Measurements from ENCODE around the gene ECE1. TPM values are rescaled to one million over a fixed set of nuclear protein-coding genes. Genes with fewer than 3 reads are reported as not detected.

Gene ECE1
- total and polyA plus RNA-seq, 2 of the 13 experiments (the other 11 are each of a cell fraction or from before 2014, with no cell fraction given) = 13.5 to 21.2 TPM

DNA sequence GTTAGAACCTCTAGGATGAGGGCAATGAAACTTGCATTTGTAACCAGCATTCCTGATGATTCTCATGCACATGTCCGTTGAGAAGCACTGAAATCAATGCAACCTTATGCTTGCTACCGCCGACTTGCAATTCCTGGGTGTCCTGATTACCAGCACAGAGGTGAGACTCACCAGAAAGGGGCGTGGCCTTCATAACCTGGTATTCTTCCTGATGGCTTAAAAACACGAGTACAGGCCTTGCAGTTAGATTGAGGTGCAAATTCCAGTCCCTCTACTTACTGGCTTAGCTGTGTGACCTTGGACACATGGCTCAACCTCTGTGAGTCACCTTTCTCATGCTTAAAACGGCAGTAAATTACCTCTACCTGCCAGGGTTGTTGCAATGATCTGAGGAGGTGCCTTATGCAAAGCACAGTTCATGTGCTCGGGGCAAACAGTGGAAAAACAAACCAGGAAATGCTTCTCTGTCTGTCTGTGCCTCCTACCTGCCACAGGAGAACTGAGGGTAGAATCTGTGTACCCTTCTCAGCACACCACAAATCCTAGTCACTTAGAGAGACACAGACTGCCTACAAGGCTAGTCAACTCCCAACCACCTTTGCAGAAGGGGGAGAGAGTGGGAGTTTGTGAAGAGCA is 39.1 kb upstream of the ECE1 start (continued):
- TF ChIP-seq RNF2 (conservative IDR thresholded peaks at IDR 0.05; ENCODE audit: low read depth) (no peak), NONO (IDR thresholded peaks at IDR 0.05) (no peak), NONO (CRISPR knock-in tag; conservative IDR thresholded peaks at IDR 0.05) (no peak; the same call in 1 of the 2 replicates), CREM (IDR thresholded peaks at IDR 0.05) (peak; percentile 70; the same call in 1 of the 2 replicates), CREM (CRISPR knock-in tag; IDR thresholded peaks at IDR 0.05) (no peak), ZNF460 (CRISPR knock-in tag; IDR thresholded peaks at IDR 0.05; ENCODE audit: borderline replicate concordance) (no peak), MTA3 (CRISPR knock-in tag; IDR thresholded peaks at IDR 0.05) (no peak), KAT2B (IDR thresholded peaks at IDR 0.05; ENCODE audit: borderline replicate concordance, low read depth, low read length) (no peak), HNF4G (IDR thresholded peaks at IDR 0.05; ENCODE audit: borderline replicate concordance, low read depth, low read length) (peak; percentile 80), HNF4G (CRISPR knock-in tag; IDR thresholded peaks at IDR 0.05; ENCODE audit: borderline replicate concordance, low read depth) (peak; percentile 79; the same call in 1 of the 2 replicates), ZKSCAN5 (CRISPR knock-in tag; IDR thresholded peaks at IDR 0.05) (no peak)
- TF ChIP-seq, protein P1, sequence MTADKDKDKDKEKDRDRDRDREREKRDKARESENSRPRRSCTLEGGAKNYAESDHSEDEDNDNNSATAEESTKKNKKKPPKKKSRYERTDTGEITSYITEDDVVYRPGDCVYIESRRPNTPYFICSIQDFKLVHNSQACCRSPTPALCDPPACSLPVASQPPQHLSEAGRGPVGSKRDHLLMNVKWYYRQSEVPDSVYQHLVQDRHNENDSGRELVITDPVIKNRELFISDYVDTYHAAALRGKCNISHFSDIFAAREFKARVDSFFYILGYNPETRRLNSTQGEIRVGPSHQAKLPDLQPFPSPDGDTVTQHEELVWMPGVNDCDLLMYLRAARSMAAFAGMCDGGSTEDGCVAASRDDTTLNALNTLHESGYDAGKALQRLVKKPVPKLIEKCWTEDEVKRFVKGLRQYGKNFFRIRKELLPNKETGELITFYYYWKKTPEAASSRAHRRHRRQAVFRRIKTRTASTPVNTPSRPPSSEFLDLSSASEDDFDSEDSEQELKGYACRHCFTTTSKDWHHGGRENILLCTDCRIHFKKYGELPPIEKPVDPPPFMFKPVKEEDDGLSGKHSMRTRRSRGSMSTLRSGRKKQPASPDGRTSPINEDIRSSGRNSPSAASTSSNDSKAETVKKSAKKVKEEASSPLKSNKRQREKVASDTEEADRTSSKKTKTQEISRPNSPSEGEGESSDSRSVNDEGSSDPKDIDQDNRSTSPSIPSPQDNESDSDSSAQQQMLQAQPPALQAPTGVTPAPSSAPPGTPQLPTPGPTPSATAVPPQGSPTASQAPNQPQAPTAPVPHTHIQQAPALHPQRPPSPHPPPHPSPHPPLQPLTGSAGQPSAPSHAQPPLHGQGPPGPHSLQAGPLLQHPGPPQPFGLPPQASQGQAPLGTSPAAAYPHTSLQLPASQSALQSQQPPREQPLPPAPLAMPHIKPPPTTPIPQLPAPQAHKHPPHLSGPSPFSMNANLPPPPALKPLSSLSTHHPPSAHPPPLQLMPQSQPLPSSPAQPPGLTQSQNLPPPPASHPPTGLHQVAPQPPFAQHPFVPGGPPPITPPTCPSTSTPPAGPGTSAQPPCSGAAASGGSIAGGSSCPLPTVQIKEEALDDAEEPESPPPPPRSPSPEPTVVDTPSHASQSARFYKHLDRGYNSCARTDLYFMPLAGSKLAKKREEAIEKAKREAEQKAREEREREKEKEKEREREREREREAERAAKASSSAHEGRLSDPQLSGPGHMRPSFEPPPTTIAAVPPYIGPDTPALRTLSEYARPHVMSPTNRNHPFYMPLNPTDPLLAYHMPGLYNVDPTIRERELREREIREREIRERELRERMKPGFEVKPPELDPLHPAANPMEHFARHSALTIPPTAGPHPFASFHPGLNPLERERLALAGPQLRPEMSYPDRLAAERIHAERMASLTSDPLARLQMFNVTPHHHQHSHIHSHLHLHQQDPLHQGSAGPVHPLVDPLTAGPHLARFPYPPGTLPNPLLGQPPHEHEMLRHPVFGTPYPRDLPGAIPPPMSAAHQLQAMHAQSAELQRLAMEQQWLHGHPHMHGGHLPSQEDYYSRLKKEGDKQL (CRISPR knock-in tag; IDR thresholded peaks at IDR 0.05; ENCODE audit: low read depth) = 0 out of 2 replicates have a peak, but pooled peaks have one; percentile 56
- TF ChIP-seq, protein P2, sequence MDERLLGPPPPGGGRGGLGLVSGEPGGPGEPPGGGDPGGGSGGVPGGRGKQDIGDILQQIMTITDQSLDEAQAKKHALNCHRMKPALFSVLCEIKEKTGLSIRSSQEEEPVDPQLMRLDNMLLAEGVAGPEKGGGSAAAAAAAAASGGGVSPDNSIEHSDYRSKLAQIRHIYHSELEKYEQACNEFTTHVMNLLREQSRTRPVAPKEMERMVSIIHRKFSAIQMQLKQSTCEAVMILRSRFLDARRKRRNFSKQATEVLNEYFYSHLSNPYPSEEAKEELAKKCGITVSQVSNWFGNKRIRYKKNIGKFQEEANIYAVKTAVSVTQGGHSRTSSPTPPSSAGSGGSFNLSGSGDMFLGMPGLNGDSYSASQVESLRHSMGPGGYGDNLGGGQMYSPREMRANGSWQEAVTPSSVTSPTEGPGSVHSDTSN (CRISPR knock-in tag; IDR thresholded peaks at IDR 0.05) = peak; percentile 82
- TF ChIP-seq, protein P3, sequence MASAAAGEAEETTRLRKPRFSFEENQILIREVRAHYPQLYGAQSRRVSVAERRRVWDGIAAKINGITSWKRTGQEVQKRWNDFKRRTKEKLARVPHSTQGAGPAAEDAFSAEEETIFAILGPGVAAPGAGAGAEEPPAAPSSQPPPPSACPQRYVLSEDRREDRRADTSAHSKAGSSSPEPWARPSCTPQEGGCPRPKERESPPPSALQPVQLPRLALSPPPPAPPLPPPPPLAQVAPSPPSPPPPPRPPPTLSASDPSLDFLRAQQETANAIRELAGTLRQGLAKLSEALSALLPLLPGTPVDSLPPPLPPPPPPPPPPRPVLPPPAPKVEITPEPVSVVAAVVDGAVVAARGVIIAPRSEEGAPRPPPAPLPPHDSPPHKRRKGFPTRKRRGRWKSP (CRISPR knock-in tag; IDR thresholded peaks at IDR 0.05) = peak; percentile 84
- TF ChIP-seq, protein P4, sequence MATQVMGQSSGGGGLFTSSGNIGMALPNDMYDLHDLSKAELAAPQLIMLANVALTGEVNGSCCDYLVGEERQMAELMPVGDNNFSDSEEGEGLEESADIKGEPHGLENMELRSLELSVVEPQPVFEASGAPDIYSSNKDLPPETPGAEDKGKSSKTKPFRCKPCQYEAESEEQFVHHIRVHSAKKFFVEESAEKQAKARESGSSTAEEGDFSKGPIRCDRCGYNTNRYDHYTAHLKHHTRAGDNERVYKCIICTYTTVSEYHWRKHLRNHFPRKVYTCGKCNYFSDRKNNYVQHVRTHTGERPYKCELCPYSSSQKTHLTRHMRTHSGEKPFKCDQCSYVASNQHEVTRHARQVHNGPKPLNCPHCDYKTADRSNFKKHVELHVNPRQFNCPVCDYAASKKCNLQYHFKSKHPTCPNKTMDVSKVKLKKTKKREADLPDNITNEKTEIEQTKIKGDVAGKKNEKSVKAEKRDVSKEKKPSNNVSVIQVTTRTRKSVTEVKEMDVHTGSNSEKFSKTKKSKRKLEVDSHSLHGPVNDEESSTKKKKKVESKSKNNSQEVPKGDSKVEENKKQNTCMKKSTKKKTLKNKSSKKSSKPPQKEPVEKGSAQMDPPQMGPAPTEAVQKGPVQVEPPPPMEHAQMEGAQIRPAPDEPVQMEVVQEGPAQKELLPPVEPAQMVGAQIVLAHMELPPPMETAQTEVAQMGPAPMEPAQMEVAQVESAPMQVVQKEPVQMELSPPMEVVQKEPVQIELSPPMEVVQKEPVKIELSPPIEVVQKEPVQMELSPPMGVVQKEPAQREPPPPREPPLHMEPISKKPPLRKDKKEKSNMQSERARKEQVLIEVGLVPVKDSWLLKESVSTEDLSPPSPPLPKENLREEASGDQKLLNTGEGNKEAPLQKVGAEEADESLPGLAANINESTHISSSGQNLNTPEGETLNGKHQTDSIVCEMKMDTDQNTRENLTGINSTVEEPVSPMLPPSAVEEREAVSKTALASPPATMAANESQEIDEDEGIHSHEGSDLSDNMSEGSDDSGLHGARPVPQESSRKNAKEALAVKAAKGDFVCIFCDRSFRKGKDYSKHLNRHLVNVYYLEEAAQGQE (IDR thresholded peaks at IDR 0.05; ENCODE audit: borderline replicate concordance in 1 of 2, low read depth in 1 of 2, low read length in 2 of 2) = 0 out of 4 replicates have a peak, but pooled peaks of 1 of the 2 experiments have one; percentile 40
- TF ChIP-seq, protein P5, sequence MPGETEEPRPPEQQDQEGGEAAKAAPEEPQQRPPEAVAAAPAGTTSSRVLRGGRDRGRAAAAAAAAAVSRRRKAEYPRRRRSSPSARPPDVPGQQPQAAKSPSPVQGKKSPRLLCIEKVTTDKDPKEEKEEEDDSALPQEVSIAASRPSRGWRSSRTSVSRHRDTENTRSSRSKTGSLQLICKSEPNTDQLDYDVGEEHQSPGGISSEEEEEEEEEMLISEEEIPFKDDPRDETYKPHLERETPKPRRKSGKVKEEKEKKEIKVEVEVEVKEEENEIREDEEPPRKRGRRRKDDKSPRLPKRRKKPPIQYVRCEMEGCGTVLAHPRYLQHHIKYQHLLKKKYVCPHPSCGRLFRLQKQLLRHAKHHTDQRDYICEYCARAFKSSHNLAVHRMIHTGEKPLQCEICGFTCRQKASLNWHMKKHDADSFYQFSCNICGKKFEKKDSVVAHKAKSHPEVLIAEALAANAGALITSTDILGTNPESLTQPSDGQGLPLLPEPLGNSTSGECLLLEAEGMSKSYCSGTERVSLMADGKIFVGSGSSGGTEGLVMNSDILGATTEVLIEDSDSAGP (CRISPR knock-in tag; IDR thresholded peaks at IDR 0.05; ENCODE audit: borderline replicate concordance) = peak; percentile 53

Data from HepG2 (cell line).